Liver (tissue), 9 donors: ENCODE measurements around the gene VASN. TPM values are rescaled to one million over a fixed set of nuclear protein-coding genes. Genes with fewer than 3 reads are reported as not detected.
"Not testable (repeated sequence)": the region's sequence is repeated elsewhere in the genome, so short reads cannot be mapped to it uniquely, and the experiment has no call there.

Source experiments
- DNase-seq: peaks from one replicate; pipeline ENCODE4 v3.0.0-alpha.2; 2017; ENCODE audit warnings: low spot score
- H3K27ac ChIP-seq, 2 donors: one replicate each; pipeline ENCODE4 v1.7.0; 2013; ENCODE audit warnings: inconsistent platforms in 2 of 2, low read length in 2 of 2, control low read depth in 1 of 2, low read depth in 1 of 2, mild to moderate bottlenecking in 1 of 2
- H3K27me3 ChIP-seq, 4 donors: one replicate each; pipeline versions ENCODE4 v1.6.1 to v1.7.0; 2013; ENCODE audit warnings: low read length in 3 of 4, inconsistent platforms in 1 of 4, mild to moderate bottlenecking in 1 of 4, moderate library complexity in 1 of 4; ENCODE audit not compliant: control insufficient read depth in 4 of 4, insufficient read depth in 4 of 4
- H3K36me3 ChIP-seq, 4 donors: one replicate each; pipeline versions ENCODE4 v1.6.1 to v1.7.0; 2013; ENCODE audit warnings: low read length in 3 of 4, mild to moderate bottlenecking in 3 of 4, low read depth in 1 of 4, moderate library complexity in 1 of 4; ENCODE audit not compliant: control insufficient read depth in 4 of 4, insufficient read depth in 3 of 4
- H3K4me1 ChIP-seq, 4 donors: one replicate each; pipeline versions ENCODE4 v1.6.1 to v1.7.0; 2013; ENCODE audit warnings: low read length in 3 of 4, mild to moderate bottlenecking in 3 of 4, moderate library complexity in 1 of 4; ENCODE audit not compliant: control insufficient read depth in 4 of 4, insufficient read depth in 4 of 4
- H3K4me3 ChIP-seq, 3 donors: one replicate each; pipeline versions ENCODE4 v1.6.1 to v1.7.0; 2013; ENCODE audit warnings: low read length in 3 of 3, control low read depth in 1 of 3, low read depth in 1 of 3, mild to moderate bottlenecking in 1 of 3
- H3K9ac ChIP-seq, 2 donors: one replicate each; pipeline ENCODE4 v1.7.0; 2013; ENCODE audit warnings: low read length in 2 of 2, mild to moderate bottlenecking in 2 of 2, moderate library complexity in 2 of 2, control low read depth in 1 of 2, low read depth in 1 of 2
- H3K9me3 ChIP-seq, 4 donors: one replicate each; pipeline versions ENCODE4 v1.6.1 to v1.7.0; 2013; ENCODE audit warnings: low read length in 3 of 4; ENCODE audit not compliant: control insufficient read depth in 4 of 4
- ATF3 ChIP-seq: IDR thresholded peaks from 2 replicates; pipeline ENCODE4 v1.6.1; 2016; ENCODE audit warnings: antibody characterized with exemption
- EGR1 ChIP-seq, 2 donors: IDR thresholded peaks; 2 replicates each; pipeline ENCODE4 v1.6.1; 2016 to 2018; ENCODE audit warnings: antibody characterized with exemption in 2 of 2, low read depth in 2 of 2
- FOXA1 ChIP-seq: IDR thresholded peaks from 2 replicates; pipeline ENCODE4 v1.6.1; 2016; ENCODE audit warnings: antibody characterized with exemption
- FOXA2 ChIP-seq: IDR thresholded peaks from 2 replicates; pipeline ENCODE4 v1.6.1; 2016; ENCODE audit warnings: antibody characterized with exemption
- GABPA ChIP-seq, 2 donors: IDR thresholded peaks in 1 of 2; conservative IDR thresholded peaks in 1 of 2; 2 replicates each; pipeline ENCODE4 v1.6.1; 2016; ENCODE audit warnings: antibody characterized with exemption in 2 of 2, mild to moderate bottlenecking in 1 of 2, moderate library complexity in 1 of 2
- MAX ChIP-seq: IDR thresholded peaks from 2 replicates; pipeline ENCODE4 v1.6.1; 2016; ENCODE audit warnings: antibody characterized with exemption
- NR2F2 ChIP-seq: IDR thresholded peaks from 2 replicates; pipeline ENCODE4 v1.6.1; 2016; ENCODE audit warnings: antibody characterized with exemption
- RXRA ChIP-seq, 2 donors: IDR thresholded peaks; 2 replicates each; pipeline ENCODE4 v1.6.1; 2017 to 2018; ENCODE audit warnings: antibody characterized with exemption in 2 of 2, mild to moderate bottlenecking in 1 of 2
- SP1 ChIP-seq: IDR thresholded peaks from 2 replicates; pipeline ENCODE4 v1.6.1; 2018; ENCODE audit warnings: antibody characterized with exemption, mild to moderate bottlenecking
- YY1 ChIP-seq: IDR thresholded peaks from 2 replicates; pipeline ENCODE4 v1.6.1; 2016; ENCODE audit warnings: antibody characterized with exemption, mild to moderate bottlenecking
- ZBTB33 ChIP-seq: IDR thresholded peaks from 2 replicates; pipeline ENCODE4 v1.6.1; 2016; ENCODE audit warnings: antibody characterized with exemption
- WGBS: extraction: QIAGEN DNeasy Blood & Tissue Kit; methylation state at CpG from one replicate; pipeline ENCODE4 v1.1.7; 2013; 5-methylcytosine and 5-hydroxymethylcytosine counted together
- polyA plus RNA-seq, 2 donors: library from polyadenylated mRNA; stranded (reverse) in 1 of 2; unstranded in 1 of 2; fragments of 200-250 nt in 1 of 2; fragments of >200 nt in 1 of 2; fragmentation: Nextera tagmentation in 1 of 2; extraction: Ambion mirVana in 1 of 2; gene quantifications; one replicate each; pipeline versions ENCODE4 v1.2.1 to v1.2.3, GENCODE V29; 2013 to 2015
- total RNA-seq, 2 donors: library from RNA; depleted of rRNA; stranded (reverse); fragments of >200 nt; gene quantifications; one replicate each; pipeline ENCODE4 v1.2.3, GENCODE V29; 2014
- donor health status: healthy.
- donor health status: healthy.
- donor health status: healthy.
- donor health status: healthy.
- donor health status: healthy.

The VASN gene
- total and polyA plus RNA-seq, 4 donors: 6.2 to 26.9 (median 21.2) TPM

GRCh38 chr16:4393850-4394249 is 22.2 kb downstream of the VASN start:
- not testable (repeated sequence) for DNase-seq, H3K9me3 ChIP-seq, H3K27me3 ChIP-seq, H3K4me3 ChIP-seq, H3K9ac ChIP-seq, H3K36me3 ChIP-seq, H3K27ac ChIP-seq
- H3K4me1 ChIP-seq: peaks cover 0 to 11% (median 0%) of the 10 kb centered on the region in 4 donors
- 96% methylated on average over 15 of the region's 15 CpGs for WGBS

GRCh38 chr16:4395055-4395726 is 23.5 kb downstream of the VASN start:
- no peaks in the 10 kb centered on the region for H3K9me3 ChIP-seq
- no peak overlapping the region for H3K27ac ChIP-seq
- TF ChIP-seq NR2F2 (no peak), GABPA (IDR thresholded peaks at IDR 0.05 in 1 of 2, conservative IDR thresholded peaks at IDR 0.05 in 1 of 2) (no peak), RXRA (IDR thresholded peaks at IDR 0.05) (no peak), FOXA2 (no peak), EGR1 (IDR thresholded peaks at IDR 0.05; ENCODE audit: low read depth in 2 of 2) (no peak), SP1 (no peak), MAX (no peak), ATF3 (no peak), ZBTB33 (no peak), FOXA1 (no peak), YY1 (no peak)
- H3K36me3 ChIP-seq: peaks cover 0 to 8% (median 2%) of the 10 kb centered on the region in 4 donors
- no peaks in the 10 kb centered on the region for H3K4me1 ChIP-seq
- H3K27me3 ChIP-seq: no peaks in the 10 kb centered on the region
- 79% methylated on average over 9 of the region's 9 CpGs for WGBS
- no peak for DNase-seq
- H3K4me3 ChIP-seq: no peak overlapping the region
- H3K9ac ChIP-seq: no peak overlapping the region

- Histone ChIP-seq H3K27me3 (no peaks in the 10 kb centered on the region), H3K36me3 (peaks cover 0 to 11% (median 0%) of the 10 kb centered on the region in 4 donors), H3K9ac (no peak overlapping the region), H3K4me3 (no peak overlapping the region), H3K9me3 (no peaks in the 10 kb centered on the region), H3K27ac (no peak overlapping the region), H3K4me1 (peaks cover 0 to 6% (median 0%) of the 10 kb centered on the region in 4 donors)
- WGBS: 92% methylated on average over 9 of the region's 9 CpGs
- DNase-seq: no peak
- no peak for TF ChIP-seq MAX
- TF ChIP-seq RXRA (IDR thresholded peaks at IDR 0.05): no peak
- no peak for TF ChIP-seq NR2F2
- no peak for TF ChIP-seq GABPA (IDR thresholded peaks at IDR 0.05 in 1 of 2, conservative IDR thresholded peaks at IDR 0.05 in 1 of 2)
These were observed 27.5 kb downstream of the VASN start for GRCh38 chr16:4399001-4399730.
